ENCODE data around the gene TSPAN14.

TSPAN14 gene

GRCh38 chr10:80449520-80449919 lies 4.6 kb upstream of the TSPAN14 start:
- peaks cover 9% of the 10 kb centered on the region; the same call in 1 of the 2 replicates for H3K27me3 ChIP-seq (ENCODE audit: insufficient read depth, low read length)

GRCh38 chr10:80451132-80451531 lies 3.0 kb upstream of the TSPAN14 start:
- H3K36me3 ChIP-seq (ENCODE audit: insufficient read depth, low read depth, low read length): no peaks in the 10 kb centered on the region
- peaks cover 2% of the 10 kb centered on the region; the same call in 1 of the 2 replicates for H3K4me1 ChIP-seq (ENCODE audit: insufficient read depth, low read length)
- no peak overlapping the region for H3K4me3 ChIP-seq (ENCODE audit: low read length)
- no peak overlapping the region for H3K9ac ChIP-seq (ENCODE audit: low read depth, low read length)
- peaks cover 9% of the 10 kb centered on the region; the same call in 1 of the 2 replicates for H3K27me3 ChIP-seq (ENCODE audit: insufficient read depth, low read length)
- H3K9me3 ChIP-seq (ENCODE audit: insufficient read depth, low read depth, low read length): no peaks in the 10 kb centered on the region
- H3K27ac ChIP-seq (ENCODE audit: low read length): no peak overlapping the region

More at GRCh38 chr10:80449520-80449919, 4.6 kb upstream of the TSPAN14 start:
- Histone ChIP-seq H3K36me3 (ENCODE audit: insufficient read depth, low read depth, low read length) (no peaks in the 10 kb centered on the region), H3K4me1 (ENCODE audit: insufficient read depth, low read length) (peaks cover 2% of the 10 kb centered on the region; the same call in 1 of the 2 replicates), H3K27ac (ENCODE audit: low read length) (no peak overlapping the region), H3K4me3 (ENCODE audit: low read length) (no peak overlapping the region), H3K9ac (ENCODE audit: low read depth, low read length) (no peak overlapping the region), H3K9me3 (ENCODE audit: insufficient read depth, low read depth, low read length) (no peaks in the 10 kb centered on the region)

GRCh38 chr10:80452069-80452468 lies 2.0 kb upstream of the TSPAN14 start:
- Histone ChIP-seq H3K9me3 (ENCODE audit: insufficient read depth, low read depth, low read length) (no peaks in the 10 kb centered on the region), H3K4me3 (ENCODE audit: low read length) (no peak overlapping the region), H3K4me1 (ENCODE audit: insufficient read depth, low read length) (peaks cover 2% of the 10 kb centered on the region; the same call in 1 of the 2 replicates), H3K9ac (ENCODE audit: low read depth, low read length) (no peak overlapping the region), H3K27me3 (ENCODE audit: insufficient read depth, low read length) (peaks cover 9% of the 10 kb centered on the region; the same call in 1 of the 2 replicates), H3K27ac (ENCODE audit: low read length) (no peak overlapping the region), H3K36me3 (ENCODE audit: insufficient read depth, low read depth, low read length) (no peaks in the 10 kb centered on the region)

- H3K9me3 ChIP-seq (ENCODE audit: insufficient read depth, low read depth, low read length): no peaks in the 10 kb centered on the region
- no peaks in the 10 kb centered on the region for H3K36me3 ChIP-seq (ENCODE audit: insufficient read depth, low read depth, low read length)
- H3K27ac ChIP-seq (ENCODE audit: low read length): no peak overlapping the region
- H3K27me3 ChIP-seq (ENCODE audit: insufficient read depth, low read length): peaks cover 9% of the 10 kb centered on the region; the same call in 1 of the 2 replicates
- peaks cover 2% of the 10 kb centered on the region; the same call in 1 of the 2 replicates for H3K4me1 ChIP-seq (ENCODE audit: insufficient read depth, low read length)
- no peak overlapping the region for H3K9ac ChIP-seq (ENCODE audit: low read depth, low read length)
- no peak overlapping the region for H3K4me3 ChIP-seq (ENCODE audit: low read length)
Observed at GRCh38 chr10:80452640-80453039, 1.5 kb upstream of the TSPAN14 start.

GRCh38 chr10:80453056-80453841 lies 861 bp upstream of the TSPAN14 start:
- Histone ChIP-seq H3K4me1 (ENCODE audit: insufficient read depth, low read length) (peaks cover 7% of the 10 kb centered on the region; the same call in 1 of the 2 replicates), H3K9ac (ENCODE audit: low read depth, low read length) (peak overlapping the region; percentile 82; the same call in 1 of the 2 replicates), H3K36me3 (ENCODE audit: insufficient read depth, low read depth, low read length) (no peaks in the 10 kb centered on the region), H3K27ac (ENCODE audit: low read length) (peak overlapping the region; percentile 22), H3K27me3 (ENCODE audit: insufficient read depth, low read length) (peaks cover 9% of the 10 kb centered on the region; the same call in 1 of the 2 replicates), H3K9me3 (ENCODE audit: insufficient read depth, low read depth, low read length) (no peaks in the 10 kb centered on the region), H3K4me3 (ENCODE audit: low read length) (peak overlapping the region; percentile 82)

GRCh38 chr10:80454513-80455460 lies 677 bp downstream of the TSPAN14 start:
- peaks cover 9% of the 10 kb centered on the region; the same call in 1 of the 2 replicates for H3K27me3 ChIP-seq (ENCODE audit: insufficient read depth, low read length)
- H3K9ac ChIP-seq (ENCODE audit: low read depth, low read length): peak overlapping the region; percentile 86
- no peaks in the 10 kb centered on the region for H3K36me3 ChIP-seq (ENCODE audit: insufficient read depth, low read depth, low read length)
- peak overlapping the region; percentile 52 for H3K27ac ChIP-seq (ENCODE audit: low read length)
- H3K4me3 ChIP-seq (ENCODE audit: low read length): peak overlapping the region; percentile 87
- no peaks in the 10 kb centered on the region for H3K9me3 ChIP-seq (ENCODE audit: insufficient read depth, low read depth, low read length)
- peaks cover 21% of the 10 kb centered on the region for H3K4me1 ChIP-seq (ENCODE audit: insufficient read depth, low read length)

- Histone ChIP-seq H3K4me3 (ENCODE audit: low read length) (peak overlapping the region; percentile 87), H3K27ac (ENCODE audit: low read length) (no peak overlapping the region), H3K9ac (ENCODE audit: low read depth, low read length) (peak overlapping the region; percentile 86; the same call in 1 of the 2 replicates), H3K27me3 (ENCODE audit: insufficient read depth, low read length) (peaks cover 9% of the 10 kb centered on the region; the same call in 1 of the 2 replicates), H3K4me1 (ENCODE audit: insufficient read depth, low read length) (peaks cover 30% of the 10 kb centered on the region), H3K36me3 (ENCODE audit: insufficient read depth, low read depth, low read length) (no peaks in the 10 kb centered on the region), H3K9me3 (ENCODE audit: insufficient read depth, low read depth, low read length) (no peaks in the 10 kb centered on the region)
Observed at GRCh38 chr10:80455461-80456349, 1.6 kb downstream of the TSPAN14 start.

GRCh38 chr10:80457554-80458262 lies 3.6 kb downstream of the TSPAN14 start:
- Histone ChIP-seq H3K4me3 (ENCODE audit: low read length) (no peak overlapping the region), H3K9me3 (ENCODE audit: insufficient read depth, low read depth, low read length) (no peaks in the 10 kb centered on the region), H3K27ac (ENCODE audit: low read length) (no peak overlapping the region), H3K4me1 (ENCODE audit: insufficient read depth, low read length) (peaks cover 38% of the 10 kb centered on the region), H3K27me3 (ENCODE audit: insufficient read depth, low read length) (peaks cover under 1% of the 10 kb centered on the region; the same call in 1 of the 2 replicates), H3K36me3 (ENCODE audit: insufficient read depth, low read depth, low read length) (no peaks in the 10 kb centered on the region), H3K9ac (ENCODE audit: low read depth, low read length) (no peak overlapping the region)

- Histone ChIP-seq H3K9me3 (ENCODE audit: insufficient read depth, low read depth, low read length) (no peaks in the 10 kb centered on the region), H3K27ac (ENCODE audit: low read length) (no peak overlapping the region), H3K4me3 (ENCODE audit: low read length) (no peak overlapping the region), H3K36me3 (ENCODE audit: insufficient read depth, low read depth, low read length) (no peaks in the 10 kb centered on the region), H3K27me3 (ENCODE audit: insufficient read depth, low read length) (no peaks in the 10 kb centered on the region; the same call in 1 of the 2 replicates), H3K4me1 (ENCODE audit: insufficient read depth, low read length) (peaks cover 43% of the 10 kb centered on the region), H3K9ac (ENCODE audit: low read depth, low read length) (no peak overlapping the region)
Observed at GRCh38 chr10:80458263-80458625, 4.1 kb downstream of the TSPAN14 start.

- H3K9me3 ChIP-seq (ENCODE audit: insufficient read depth, low read depth, low read length): no peaks in the 10 kb centered on the region
- H3K27me3 ChIP-seq (ENCODE audit: insufficient read depth, low read length): no peaks in the 10 kb centered on the region; the same call in 1 of the 2 replicates
- no peak overlapping the region for H3K9ac ChIP-seq (ENCODE audit: low read depth, low read length)
- no peak overlapping the region for H3K27ac ChIP-seq (ENCODE audit: low read length)
- H3K4me3 ChIP-seq (ENCODE audit: low read length): no peak overlapping the region
- H3K4me1 ChIP-seq (ENCODE audit: insufficient read depth, low read length): peaks cover 47% of the 10 kb centered on the region
- no peaks in the 10 kb centered on the region for H3K36me3 ChIP-seq (ENCODE audit: insufficient read depth, low read depth, low read length)
Observed at GRCh38 chr10:80458638-80459037, 4.5 kb downstream of the TSPAN14 start.
